HepG2 (cell line): ENCODE results near the gene HSPA13. TPM values are rescaled to one million over a fixed set of nuclear protein-coding genes. Genes with fewer than 3 reads are reported as not detected.

Experiments
- ATAC-seq: fragments of 200-7000 bp; cut with Tn5 transposase; 3 replicates; pipeline ENCODE4 v1.9.1; 2020; ENCODE audit warnings: mild to moderate bottlenecking, moderate library complexity
- BruUV-seq: library from RNA; stranded (reverse); fragments of 400-500 nt; replicated peaks from 2 replicates; lab custom pipeline; 2021; lab: Mats Ljungman, UMichigan
- CTCF ChIA-PET: fragments of 300-600 bp; formaldehyde crosslinking; extraction: SDS; loops from one replicate; lab custom pipeline; 2021; ENCODE audit warnings: low total read pairs, inconsistent platforms, low intra/inter-chr PET ratio; lab: Yijun Ruan, JAX
- POLR2A ChIA-PET: fragments of 350-600 bp; sonication (Branson Sonifier 250); formaldehyde crosslinking; loops from one replicate; lab custom pipeline; 2020; ENCODE audit warnings: antibody characterized with exemption, inconsistent platforms; lab: Yijun Ruan, JAX
- DNase-seq: peaks from one replicate; pipeline ENCODE4 v3.0.0-alpha.2; 2015; ENCODE audit warnings: low spot score
- FAIRE-seq: peaks from 3 replicates; lab custom pipeline; 2011; peaks lifted over from hg19 to GRCh38; lab: Jason Lieb, UNC
- H2AFZ ChIP-seq: one replicate; pipeline ENCODE4 v1.6.1; 2011; ENCODE audit warnings: low read length, inconsistent platforms
- H3K27ac ChIP-seq: fragments of 300-600 bp; 3 replicates; pipeline ENCODE4 v1.8.0; 2011; ENCODE audit warnings: mixed run types, mild to moderate bottlenecking, mixed read lengths, low read length, inconsistent platforms; ENCODE audit not compliant: insufficient read depth; ENCODE audit errors: extremely low read length
- H3K27me3 ChIP-seq, 2 experiments: fragments of 200-600 bp in 1 of 2; 2 replicates in 1 of 2; 3 replicates in 1 of 2; pipeline versions ENCODE4 v1.6.0 to v1.8.0; 2011; ENCODE audit warnings: low read length in 2 of 2, mild to moderate bottlenecking in 2 of 2, moderate library complexity in 2 of 2, inconsistent platforms in 1 of 2; ENCODE audit not compliant: insufficient read depth in 2 of 2, control insufficient read depth in 1 of 2
- H3K36me3 ChIP-seq, 2 experiments: fragments of 200-600 bp in 1 of 2; replicated peaks in 1 of 2; 2 replicates in 1 of 2; 3 replicates in 1 of 2; pipeline versions ENCODE4 v1.5.1 to v1.8.0; 2011; ENCODE audit warnings: low read length in 2 of 2, inconsistent platforms in 1 of 2; ENCODE audit not compliant: insufficient read depth in 2 of 2, control insufficient read depth in 1 of 2
- H3K4me1 ChIP-seq: 2 replicates; pipeline ENCODE4 v1.5.1; 2012; ENCODE audit warnings: low read length, inconsistent platforms; ENCODE audit not compliant: insufficient read depth
- H3K4me2 ChIP-seq: 2 replicates; pipeline ENCODE4 v1.6.0; 2011; ENCODE audit warnings: low read depth, low read length, inconsistent platforms
- H3K4me3 ChIP-seq, 3 experiments: fragments of 200-600 bp in 1 of 3; sonication (generic), shearing (Covaris generic) in 1 of 3; replicated peaks in 1 of 3; 2 replicates each; pipeline ENCODE4 v1.5.1; 2011 to 2016; ENCODE audit warnings: low read length in 3 of 3, inconsistent platforms in 2 of 3, low read depth in 2 of 3, mild to moderate bottlenecking in 2 of 3, control low read depth in 1 of 3, mixed read lengths in 1 of 3; ENCODE audit not compliant: insufficient read depth in 1 of 3
- H3K79me2 ChIP-seq: one replicate; pipeline ENCODE4 v1.6.1; 2011; ENCODE audit warnings: low read length, inconsistent platforms; ENCODE audit not compliant: insufficient read depth
- H3K9ac ChIP-seq: 2 replicates; pipeline ENCODE4 v1.6.0; 2011; ENCODE audit warnings: mild to moderate bottlenecking, low read depth, low read length, inconsistent platforms; ENCODE audit not compliant: insufficient read depth
- H3K9me3 ChIP-seq: 2 replicates; pipeline ENCODE4 v1.5.1; 2012; ENCODE audit warnings: mild to moderate bottlenecking, low read length
- H4K20me1 ChIP-seq: 2 replicates; pipeline ENCODE4 v1.6.0; 2011; ENCODE audit warnings: inconsistent platforms, mild to moderate bottlenecking, low read length, moderate library complexity; ENCODE audit not compliant: insufficient read depth
- ZBTB21 ChIP-seq: sonication (generic); formaldehyde crosslinking; IDR thresholded peaks from 2 replicates; pipeline ENCODE4 v1.4.0; 2020; ENCODE audit warnings: missing genetic modification reagents
- ZFP91 ChIP-seq: sonication (generic); formaldehyde crosslinking; IDR thresholded peaks from 2 replicates; pipeline ENCODE4 v1.9.0; 2022; ENCODE audit warnings: missing genetic modification reagents, mild to moderate bottlenecking, borderline replicate concordance
- ZNF280D ChIP-seq: sonication (generic); formaldehyde crosslinking; IDR thresholded peaks from 2 replicates; pipeline ENCODE4 v1.5.1; 2020; ENCODE audit warnings: mild to moderate bottlenecking, missing genetic modification reagents
- ZNF382 ChIP-seq: sonication (generic); formaldehyde crosslinking; IDR thresholded peaks from 2 replicates; pipeline ENCODE4 v1.5.0; 2020; ENCODE audit warnings: missing genetic modification reagents, mild to moderate bottlenecking, borderline replicate concordance
- ZNF75D ChIP-seq: sonication (generic); formaldehyde crosslinking; IDR thresholded peaks from 2 replicates; pipeline ENCODE4 v1.8.1; 2023; ENCODE audit warnings: missing genetic modification reagents, mild to moderate bottlenecking, borderline replicate concordance
- WGBS: methylation state at CpG from one replicate; pipeline ENCODE4 v1.1.6; 2017; ENCODE audit warnings: low lambda C conversion rate; 5-methylcytosine and 5-hydroxymethylcytosine counted together
- in situ Hi-C: cut with HindIII; loops from 2 replicates; pipeline ENCODE4 v1.10.0; 2017; ENCODE audit warnings: low pct_unique_long_range_greater_than_20kb; ENCODE audit not compliant: extremely low pct_ligation_motif_present
- intact Hi-C: fragments of 100-400 bp; cut with micrococcal nuclease; formaldehyde crosslinking; loops from one replicate; pipeline ENCODE4 v1.10.0; 2022; ENCODE audit not compliant: unreplicated experiment
- polyA plus RNA-seq, 8 experiments: library from polyadenylated mRNA; depleted of rRNA in 3 of 8; stranded (reverse) in 7 of 8; unstranded in 1 of 8; fragments of >200 nt; fragmentation: Illumina TruSeq in 4 of 8; extraction: Trizol in 4 of 8; gene quantifications; 2 replicates each; pipeline versions ENCODE4 v1.2.1 to v1.2.3, GENCODE V29; 2011 to 2016; ENCODE audit warnings: low read depth in 4 of 8, missing spikeins in 1 of 8, mixed read lengths in 1 of 8; ENCODE audit not compliant: insufficient read depth in 1 of 8
- total RNA-seq, 5 experiments: library from RNA; depleted of rRNA; stranded (reverse); fragments of >200 nt; fragmentation: Illumina TruSeq; extraction: Trizol; gene quantifications; 2 replicates each; pipeline ENCODE4 v1.2.3, GENCODE V29; 2016; ENCODE audit warnings: low read depth in 1 of 5

Gene HSPA13
- total and polyA plus RNA-seq, 2 of the 13 experiments (the other 11 are each of a cell fraction or from before 2014, with no cell fraction given), result 21.2 to 28.4 TPM

GRCh38 chr21:14405225-14405624 is 22.3 kb upstream of the HSPA13 start:
- Histone ChIP-seq H3K27ac (no peak overlapping the region), H3K9me3 (no peaks in the 10 kb centered on the region), H3K4me2 (no peak overlapping the region), H2AFZ (no peak overlapping the region), H3K9ac (no peak overlapping the region), H3K4me1 (no peaks in the 10 kb centered on the region), H3K79me2 (no peaks in the 10 kb centered on the region), H3K27me3 (no peaks in the 10 kb centered on the region; a peak in 1 of 5 replicates), H3K36me3 (no peaks in the 10 kb centered on the region), H4K20me1 (no peaks in the 10 kb centered on the region), H3K4me3 (no peak overlapping the region)
- ChIA-PET POLR2A (no interaction called here), CTCF (no interaction called here)
- WGBS, result 0% methylated on average over 1 of the region's 1 CpG
- intact Hi-C loops, result no loop called here
- no TSS peak for BruUV-seq
- no peak for DNase-seq
- no peak for ATAC-seq
- TF ChIP-seq ZBTB21 (CRISPR knock-in tag), result no peak
- no peak for TF ChIP-seq ZFP91 (CRISPR knock-in tag)
- TF ChIP-seq ZNF280D (CRISPR knock-in tag), result no peak
- TF ChIP-seq ZNF75D (CRISPR knock-in tag), result no peak
- TF ChIP-seq ZNF382 (CRISPR knock-in tag), result no peak
- FAIRE-seq, result no peak
- in situ Hi-C loops, result loop anchor here (25.0 kb wide), 1 partner anchor 1182 kb away; no protein-coding TSS in a partner anchor
